Fibroblast of gingiva (primary cell): ENCODE data around the gene PGBD5.

ENCODE experiments used
- DNase-seq: peaks from one replicate; pipeline ENCODE4 v3.0.0-alpha.2; 2011; ENCODE audit warnings: low read depth

PGBD5 gene

DNA sequence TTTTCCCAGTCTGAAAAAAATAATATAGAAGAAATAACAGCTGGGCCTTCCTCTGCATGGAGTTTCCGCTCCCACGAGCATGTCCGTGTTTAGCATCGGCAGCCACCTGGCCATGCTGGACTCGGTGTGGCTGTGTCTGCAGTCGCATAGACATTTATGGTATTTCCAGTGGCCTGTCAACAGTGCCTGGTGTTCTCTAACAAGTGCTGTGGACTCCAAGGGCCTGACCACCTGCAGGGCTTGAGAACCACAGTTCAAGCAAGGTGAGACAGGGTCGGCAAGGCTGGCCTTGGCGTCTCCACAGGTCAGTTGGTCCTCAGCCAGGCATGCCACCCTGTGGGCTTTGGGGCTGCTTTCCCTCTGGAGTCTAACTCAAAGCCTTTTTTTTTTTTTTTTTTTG is 124.8 kb downstream of the PGBD5 start:
- DNase-seq, result no peak

DNA sequence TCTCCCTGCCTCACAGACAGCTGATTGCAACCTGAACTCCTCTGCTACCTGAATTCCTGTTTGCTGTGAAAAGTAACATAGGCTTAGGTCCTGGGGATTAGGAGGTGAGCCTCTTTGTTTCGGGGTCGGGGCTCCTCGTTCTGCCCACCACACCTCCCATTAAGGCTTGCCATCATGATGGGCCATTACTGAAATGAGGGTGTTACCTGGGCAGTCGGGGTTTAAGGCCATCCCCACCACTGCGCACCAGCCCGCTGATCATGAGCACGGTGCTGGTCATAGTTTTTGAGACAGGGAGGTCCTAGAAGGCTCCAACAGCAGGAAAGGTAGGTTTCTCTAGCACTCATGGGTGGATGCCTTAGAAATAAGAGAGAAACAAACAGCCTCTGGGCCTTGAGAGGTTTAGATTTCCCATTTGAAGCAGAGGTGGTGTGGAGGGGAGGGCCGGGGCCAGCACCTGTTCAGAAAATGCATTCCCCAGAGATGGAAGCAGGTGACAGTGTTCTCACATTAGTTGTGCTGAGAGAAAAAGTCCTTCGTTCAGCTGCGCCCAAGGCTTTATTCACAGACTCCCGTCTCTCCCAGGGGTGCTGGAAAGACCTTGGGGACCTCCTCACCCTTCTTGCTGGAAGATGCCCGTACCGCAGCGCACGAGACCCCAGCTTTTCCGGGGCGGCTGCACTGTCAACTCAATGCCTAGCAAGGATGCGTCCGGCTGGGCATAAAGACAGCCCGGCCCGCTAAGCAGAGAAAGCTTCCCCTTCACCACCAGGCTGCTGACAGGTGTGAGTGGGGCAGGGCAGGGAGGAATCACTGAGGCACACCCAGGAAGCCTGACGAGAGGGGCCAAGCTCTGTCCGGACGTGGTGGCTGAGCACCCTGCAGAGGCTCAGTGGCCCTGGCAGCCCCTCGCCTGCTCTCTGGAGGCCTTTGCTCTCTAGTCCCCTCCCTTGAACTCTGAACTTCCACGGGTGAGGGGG is 125.5 kb downstream of the PGBD5 start:
- DNase-seq, result no peak

DNA sequence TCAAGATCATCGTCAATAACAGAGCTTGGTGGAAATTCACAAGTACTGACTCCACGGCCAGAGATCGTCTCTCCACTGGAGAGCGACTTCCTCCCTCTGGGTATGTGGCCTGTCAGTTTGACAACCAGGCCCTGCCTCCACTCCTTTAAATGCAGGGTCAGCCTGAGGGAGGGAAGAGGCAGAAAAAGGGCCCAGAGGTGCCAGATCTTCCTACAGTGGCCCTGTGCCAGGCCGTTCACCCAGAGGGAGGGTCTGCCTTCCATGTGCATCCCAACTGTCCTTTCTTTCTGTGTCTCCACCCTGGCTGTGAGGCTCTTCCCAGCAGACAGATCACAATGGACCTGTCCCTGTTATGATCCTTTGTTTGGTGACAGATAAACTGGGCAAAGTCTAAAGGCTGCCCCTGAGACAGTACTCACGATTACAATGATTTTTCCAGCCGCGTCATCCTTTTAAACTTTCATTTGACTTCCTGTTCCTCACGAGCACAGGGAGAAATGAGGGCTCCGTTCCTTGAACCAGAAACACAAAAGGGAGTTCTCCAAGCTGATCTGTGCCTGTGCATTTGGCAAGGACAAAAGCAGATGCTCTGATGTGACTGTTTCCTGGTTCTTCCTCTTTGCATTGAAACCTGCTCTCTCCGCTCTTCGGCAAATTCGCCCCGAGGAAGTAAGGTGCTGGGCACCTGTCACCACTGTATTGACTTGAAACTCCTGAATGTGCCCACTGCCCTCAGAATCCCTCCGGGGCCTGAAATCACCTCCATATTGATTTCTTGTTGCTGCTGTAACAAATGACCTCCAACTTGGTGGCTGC is 126.7 kb downstream of the PGBD5 start:
- DNase-seq, result no peak

DNA sequence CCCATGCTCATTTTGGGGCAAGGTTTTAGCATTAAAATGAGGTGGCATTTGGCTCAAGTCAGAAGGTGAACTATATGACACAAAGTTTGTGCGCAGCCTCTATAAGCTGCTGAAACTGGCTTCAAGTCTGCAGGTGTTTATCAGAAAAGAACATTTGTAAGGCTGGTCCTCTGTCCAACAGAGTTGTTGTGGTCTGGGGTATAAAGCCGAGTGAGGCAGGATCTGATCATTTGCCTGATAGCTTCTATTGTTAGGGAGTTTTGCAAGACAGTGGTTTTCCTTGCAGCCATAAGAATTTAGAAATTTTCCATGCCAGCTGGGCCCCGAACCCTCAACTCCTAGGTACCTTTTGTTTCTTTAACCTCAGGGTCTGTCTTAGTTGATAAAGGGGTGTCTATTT is 130.8 kb downstream of the PGBD5 start:
- no peak for DNase-seq

DNA sequence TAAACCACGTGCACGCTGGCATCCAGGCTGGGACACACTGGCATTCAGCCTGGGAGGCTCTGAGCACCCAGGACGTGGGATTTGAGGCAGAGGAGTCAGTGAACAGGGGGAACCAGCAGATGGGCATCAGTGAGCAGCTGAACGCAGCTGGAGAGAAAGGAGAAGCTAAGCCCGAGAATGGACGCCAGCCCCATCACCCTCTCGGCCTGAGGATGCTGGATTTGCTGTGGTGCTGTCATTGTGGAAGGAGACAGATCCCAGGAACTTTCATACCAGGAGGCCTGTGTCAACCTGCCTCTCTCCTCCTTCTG is 132.8 kb downstream of the PGBD5 start:
- DNase-seq, result no peak

DNA sequence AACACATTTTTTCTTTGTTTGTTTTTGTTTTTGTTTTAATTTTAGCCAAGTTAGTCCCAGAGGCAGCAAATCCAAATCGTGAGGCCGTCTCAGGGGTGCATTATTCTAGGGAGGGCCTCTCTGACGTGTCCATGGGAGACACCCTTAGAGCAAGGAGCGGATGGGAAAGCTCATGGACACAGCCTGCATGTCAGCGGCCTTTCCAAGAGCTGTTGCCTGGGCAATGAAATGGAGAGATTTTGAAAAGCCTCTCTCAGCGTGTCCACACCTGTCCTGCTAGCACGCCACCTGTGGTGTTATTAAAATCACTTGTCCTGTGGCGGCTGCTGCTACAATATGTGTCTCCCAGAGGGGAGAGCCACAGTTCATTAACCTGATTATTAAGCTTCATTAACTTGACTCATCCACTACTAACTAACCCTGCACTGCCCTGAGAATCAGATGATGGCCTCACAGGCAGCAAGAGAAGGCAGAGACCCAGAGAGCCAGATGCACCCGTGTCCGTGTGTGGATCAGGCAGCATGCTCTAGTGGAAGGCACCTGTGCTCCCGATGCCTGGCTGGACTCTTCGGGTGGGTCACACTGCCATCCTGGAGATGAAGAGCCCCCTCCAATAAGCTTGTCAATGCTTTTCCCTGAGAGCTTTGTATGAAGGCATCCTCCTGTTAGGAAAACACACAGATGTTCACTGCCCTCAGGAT is 133.3 kb downstream of the PGBD5 start:
- DNase-seq, result no peak

DNA sequence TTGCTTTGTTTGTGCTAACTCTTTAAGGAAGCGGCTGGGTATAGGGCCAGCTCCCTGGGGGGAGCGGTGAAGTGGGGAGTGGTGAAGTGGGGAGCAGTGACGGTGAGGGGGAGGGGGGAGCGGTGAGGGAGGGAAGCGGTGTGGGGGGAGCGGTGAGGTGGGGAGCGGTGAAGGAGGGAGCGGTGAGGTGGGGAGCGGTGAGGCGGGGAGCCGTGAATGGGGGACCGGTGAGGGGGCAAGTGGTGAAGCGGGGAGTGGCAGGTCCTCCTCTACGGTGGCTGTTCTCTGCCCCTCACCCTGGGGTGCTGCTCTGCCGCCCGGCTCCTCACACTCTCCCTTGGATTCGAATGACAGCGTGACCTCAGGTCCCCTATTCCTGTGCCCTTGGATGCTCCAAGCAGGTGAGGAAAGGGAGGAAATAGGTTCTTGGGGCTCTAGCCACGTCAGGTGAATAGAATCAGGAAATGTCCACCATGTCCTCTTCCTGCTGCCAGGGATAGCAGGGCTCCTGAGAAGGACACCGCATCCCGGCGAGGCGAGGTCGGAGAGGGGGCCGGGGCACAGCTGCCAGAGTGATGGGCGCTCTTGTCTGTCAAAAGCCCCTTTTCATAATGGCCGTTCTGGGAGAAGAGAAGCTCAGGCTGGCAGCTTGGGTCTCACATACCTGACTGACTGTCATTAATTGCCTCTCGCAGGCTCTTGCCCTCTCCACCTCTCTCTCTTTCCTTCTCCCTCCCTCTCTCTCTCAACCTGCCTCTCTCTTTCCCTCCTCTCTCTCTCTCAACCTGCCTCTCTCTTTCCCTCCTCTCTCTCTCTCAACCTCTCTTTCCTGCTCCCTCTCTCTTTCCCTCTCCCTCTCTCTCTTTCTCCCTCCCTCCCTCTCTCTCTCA is 134.2 kb downstream of the PGBD5 start:
- DNase-seq, result no peak

DNA sequence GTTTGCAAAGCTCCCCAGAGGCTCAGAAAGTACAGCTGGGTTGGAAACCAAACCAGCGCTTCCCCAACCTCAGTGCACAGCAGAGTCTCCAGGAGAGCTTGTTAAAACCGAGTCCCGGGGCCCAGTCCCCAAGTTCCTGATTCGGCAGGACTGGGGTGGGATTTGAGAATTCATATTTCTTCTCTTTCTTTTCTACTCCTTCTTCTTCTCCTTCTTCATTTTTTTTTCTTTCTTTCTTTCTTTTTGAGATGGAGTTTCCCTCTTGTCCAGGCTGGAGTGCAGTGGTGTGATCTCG is 136.8 kb downstream of the PGBD5 start:
- no peak for DNase-seq

DNA sequence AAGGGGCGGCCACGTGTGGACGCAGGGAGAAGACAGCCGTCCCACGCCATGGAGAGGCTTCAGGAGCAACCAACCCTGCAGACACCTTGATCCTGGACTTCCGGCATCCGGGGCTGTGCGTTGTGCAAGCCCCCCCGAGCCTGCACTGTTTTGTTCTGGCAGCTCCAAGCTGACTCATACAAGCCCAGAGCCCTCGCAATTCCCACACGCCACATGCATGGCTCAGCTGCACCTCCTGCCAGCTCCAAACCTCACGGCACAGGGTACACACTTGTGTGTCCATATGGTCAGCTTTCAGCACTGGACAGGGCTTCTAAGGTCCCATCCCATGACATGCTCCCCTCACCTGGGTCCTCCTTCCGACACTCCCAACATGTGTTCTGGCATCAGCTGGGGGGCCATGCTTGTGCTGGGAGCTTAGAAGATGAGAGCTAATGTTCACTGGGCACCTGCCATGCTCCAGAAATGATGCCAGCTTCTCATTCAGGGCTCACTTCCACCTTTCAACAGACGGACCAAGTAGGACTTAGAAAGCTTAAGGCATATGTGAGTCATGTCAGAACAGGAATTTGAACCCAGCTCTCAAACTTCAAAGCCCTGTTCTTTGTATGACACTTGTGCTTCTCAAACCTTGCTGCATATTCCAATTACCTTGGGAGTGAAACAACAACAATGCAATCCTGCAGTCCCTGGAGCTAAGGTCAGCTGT is 137.3 kb downstream of the PGBD5 start:
- DNase-seq, result no peak

DNA sequence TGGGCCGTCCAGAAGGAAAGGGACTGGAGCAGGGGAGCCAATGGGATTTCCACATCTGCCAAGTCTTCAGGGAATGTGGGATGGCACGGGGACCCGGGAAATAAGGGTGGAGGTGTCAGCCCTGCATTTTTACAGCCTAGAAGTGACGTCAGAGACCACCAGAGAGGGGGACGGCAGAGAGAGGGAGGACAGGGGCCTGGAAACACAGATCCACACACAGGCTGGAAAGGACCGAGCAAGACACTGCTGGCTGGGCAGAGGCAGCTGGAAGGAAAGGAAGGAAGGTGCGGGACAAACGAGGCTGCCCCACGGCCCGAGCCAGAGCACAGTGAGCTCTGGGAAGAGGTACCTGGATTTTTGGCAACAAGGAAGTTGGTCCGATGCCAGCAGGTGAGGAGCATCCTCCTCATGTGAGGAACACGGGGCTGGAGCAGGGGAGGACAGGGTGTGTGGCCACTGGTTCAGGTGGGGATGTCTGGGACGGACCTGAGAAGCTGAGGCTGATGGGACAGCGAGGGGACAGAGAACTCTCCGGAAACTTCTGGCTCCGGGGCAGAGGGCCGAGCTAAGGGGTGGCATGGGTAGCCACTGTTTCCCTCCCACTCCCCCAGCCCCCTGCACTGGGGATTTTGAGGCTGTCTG is 138.3 kb downstream of the PGBD5 start:
- DNase-seq, result no peak

DNA sequence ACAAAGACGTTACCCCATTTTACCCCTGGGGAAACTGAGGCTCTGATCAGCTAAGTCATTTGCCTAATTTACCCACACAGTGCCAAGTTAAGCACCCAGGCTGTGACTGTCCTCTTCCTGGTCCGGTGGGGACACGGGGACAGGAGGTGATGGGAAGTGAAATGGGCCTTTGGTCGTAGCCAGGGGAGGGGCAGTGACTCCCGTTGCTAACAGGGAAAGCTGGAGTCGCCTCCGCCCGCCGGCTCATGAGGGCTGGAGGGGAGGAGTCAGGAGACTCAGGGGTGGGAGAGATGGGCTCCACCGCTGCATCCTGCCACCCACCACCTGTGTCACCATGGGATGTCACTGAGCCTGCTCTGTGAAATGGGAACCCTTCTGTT is 139.3 kb downstream of the PGBD5 start:
- no peak for DNase-seq

DNA sequence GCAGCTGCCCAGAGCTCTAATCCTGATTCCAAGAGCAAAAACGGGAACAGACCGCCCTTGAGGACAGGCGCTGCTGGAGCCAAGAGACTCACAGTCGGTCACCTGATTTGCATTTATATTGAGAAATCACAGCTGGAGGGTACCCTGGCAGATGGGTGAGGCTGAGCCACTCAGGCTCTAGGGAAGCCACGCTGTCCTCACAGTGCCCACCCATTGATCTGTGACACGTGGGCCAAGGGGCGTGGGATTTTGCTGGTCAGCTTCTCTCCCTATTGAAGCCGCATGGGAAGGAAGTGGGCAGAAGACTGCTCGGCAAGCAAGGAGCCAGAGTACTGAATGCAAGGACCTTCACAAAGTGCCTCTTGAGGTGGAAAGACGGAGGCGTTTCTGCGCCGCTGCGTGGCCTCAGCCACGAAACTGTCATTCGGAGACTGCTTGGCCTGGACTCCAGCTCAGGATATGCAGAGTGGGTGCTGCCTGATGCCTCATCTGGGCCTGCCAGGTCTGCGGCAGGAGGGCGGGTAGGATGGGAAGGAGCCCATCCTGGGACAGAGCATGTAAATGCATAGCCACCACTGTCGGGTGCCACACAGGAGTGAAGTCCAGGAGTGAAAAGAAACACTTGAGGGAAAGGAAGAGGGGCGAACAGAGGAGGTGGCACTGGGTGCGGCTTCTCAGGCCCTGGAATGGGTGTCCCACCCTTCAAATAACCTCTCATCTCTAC is 139.8 kb downstream of the PGBD5 start:
- no peak for DNase-seq

DNA sequence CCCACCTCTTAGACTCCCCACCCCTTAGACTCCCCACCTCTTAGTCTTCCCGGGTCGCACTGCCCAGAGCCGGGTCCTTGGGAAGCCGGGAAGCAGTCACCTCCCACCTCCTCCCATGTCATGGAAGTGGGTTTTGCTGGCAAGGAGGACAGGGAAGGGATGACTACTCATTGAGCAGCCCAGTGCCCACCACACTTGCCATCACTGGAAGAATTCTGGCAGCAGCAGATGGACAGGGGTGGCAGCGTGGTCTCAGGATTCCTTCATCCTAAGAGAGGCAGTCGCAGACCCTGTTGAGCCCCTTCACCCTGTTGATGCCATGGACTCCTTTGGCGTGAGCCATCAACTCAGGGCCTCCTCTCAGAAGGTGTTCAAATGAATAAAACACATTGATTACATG is 140.8 kb downstream of the PGBD5 start:
- no peak for DNase-seq

DNA sequence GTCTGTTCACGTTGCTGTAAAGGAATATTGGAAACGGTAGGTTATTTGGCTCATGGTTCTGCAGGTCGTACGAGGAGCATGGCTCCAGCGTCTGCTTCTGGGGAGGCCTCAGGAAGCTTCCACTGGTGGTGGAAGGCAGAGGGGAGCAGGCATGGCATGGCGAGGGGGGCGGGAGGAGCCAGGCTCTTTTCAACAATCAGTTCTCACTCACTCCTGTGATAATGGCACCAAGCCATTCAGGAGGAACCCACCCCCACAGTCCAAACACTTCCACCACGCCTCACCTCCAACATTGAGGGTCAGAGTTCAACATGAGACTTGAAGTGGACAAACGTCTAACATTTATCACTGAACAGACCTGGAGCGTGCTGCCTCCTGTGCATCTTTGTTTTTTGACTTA is 141.2 kb downstream of the PGBD5 start:
- no peak for DNase-seq

DNA sequence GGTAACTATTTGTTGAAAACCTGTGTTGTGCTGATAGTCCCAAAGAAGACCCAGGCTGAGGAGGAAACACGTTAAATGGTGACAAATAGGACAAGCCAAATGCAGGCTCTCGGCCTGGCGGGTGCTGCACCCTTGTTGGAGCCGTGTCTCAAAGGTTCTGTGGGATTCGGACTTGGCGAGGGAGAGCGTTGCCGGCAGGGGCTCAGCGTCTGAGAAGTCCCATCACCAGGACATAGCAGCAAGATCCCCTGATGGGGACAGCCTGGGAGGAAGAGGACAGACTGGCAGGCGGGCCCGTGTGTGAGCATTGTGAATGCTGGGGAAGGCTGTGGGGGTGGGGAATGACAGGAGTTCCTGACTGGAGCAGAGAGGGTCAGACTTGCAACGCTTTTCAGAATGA is 142.5 kb downstream of the PGBD5 start:
- no peak for DNase-seq

DNA sequence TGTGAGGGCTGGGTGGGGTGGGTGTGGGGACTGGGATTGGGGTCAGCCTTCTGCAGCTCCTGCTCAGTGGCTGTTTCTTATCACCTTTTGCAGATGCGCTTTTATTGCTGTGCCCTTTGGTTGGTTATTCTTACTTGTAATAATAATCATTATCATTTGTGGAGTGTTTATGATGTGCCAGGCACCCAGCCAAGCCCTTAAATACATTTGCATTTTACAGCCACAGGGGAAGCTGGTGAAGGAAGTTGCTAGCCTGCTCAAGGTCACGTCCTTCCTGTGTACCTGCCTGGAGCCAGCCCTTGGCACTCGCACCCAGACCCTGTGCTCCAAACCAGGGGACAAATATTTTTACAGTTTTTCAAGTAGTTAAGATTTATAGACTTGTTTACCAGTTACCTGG is 144.0 kb downstream of the PGBD5 start:
- DNase-seq, result no peak

DNA sequence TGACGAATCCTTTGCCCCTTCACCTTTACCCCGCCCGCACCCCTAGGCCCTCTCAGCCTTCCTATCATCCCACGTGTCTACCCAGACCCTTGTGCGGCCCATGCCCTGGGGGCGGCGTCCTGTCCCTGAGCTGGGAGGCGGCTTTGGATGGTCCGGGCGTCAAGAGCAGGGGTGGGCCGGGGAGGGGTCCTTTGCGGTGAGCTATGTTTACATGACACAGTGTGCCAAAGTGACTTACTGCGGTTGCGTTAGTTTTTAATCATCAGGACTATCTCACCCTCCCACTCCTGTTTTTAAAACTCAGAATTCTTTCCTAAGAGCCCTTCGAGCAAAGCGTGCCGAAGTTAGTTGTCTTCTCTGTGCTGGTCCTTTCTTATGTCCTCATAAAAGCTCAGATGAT is 144.6 kb downstream of the PGBD5 start:
- DNase-seq, result no peak

DNA sequence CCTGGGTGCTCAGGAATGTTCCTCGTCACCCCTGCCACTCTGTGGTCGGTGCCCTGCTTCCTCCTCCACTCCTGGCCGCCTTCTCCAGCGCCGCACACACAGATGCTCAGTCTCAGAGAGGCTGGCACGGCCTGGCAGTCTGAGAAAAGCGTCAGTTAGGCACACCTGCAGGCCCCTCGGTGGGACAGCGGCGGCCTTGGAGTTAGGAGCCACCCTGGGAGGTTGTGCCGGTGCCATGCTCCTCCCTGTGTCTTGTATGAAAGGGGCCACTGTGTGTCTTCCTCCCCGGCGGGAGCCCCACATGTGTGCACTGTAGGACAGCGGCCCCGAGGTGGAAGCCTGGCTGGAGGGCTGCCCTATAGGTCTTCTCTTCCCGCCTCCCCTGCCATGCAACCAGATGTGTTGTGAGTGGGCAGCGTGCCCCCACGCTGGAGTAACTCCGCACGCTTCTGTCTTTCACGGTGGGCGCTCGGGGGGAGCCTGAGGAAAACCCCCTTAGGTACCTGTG is 145.2 kb downstream of the PGBD5 start:
- no peak for DNase-seq

DNA sequence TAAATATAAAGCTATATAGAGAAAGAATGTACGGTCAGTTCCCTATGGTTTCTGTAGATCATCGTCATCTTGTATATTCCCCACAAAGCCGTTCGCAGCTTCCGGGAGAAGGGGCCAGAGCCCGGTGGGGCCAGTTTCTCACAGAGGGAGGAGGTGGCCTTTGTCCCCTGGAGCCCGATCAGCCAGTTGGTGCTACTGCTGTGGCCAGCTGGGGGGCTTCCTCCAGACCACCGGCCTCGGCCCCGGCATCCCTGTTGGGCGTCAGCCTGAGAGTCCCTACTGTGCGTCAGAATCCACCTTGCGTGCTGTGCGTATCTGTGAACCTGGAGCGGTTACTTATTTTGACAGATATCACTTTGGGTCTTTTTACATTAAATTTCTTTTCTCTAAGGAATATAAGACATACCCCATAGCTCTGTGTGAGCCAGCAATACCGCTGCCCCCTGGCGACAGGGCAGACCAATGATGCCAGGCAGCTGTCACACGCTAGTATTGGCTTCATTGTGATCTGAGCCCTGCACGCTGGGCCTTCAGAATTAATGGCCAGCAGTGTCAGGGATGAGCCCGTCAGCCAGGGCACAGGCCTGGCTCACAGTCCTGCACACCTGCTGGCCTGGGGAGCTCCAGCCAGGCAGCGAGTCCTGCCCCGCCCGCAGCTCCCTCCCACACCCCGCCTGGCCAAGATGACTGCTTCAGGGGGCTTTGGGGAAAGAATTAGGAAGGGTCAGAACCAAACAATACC is 145.9 kb downstream of the PGBD5 start:
- DNase-seq, result no peak
